GM12874 (cell line): Measurements from ENCODE around the gene SLC6A8.

Experiments
- CTCF ChIP-seq: IDR thresholded peaks from 2 replicates; pipeline ENCODE4 v1.5.1; 2011; ENCODE audit warnings: low read depth, mild to moderate bottlenecking, control low read depth, low read length, moderate library complexity; ENCODE audit not compliant: insufficient read depth

Gene SLC6A8

GRCh38 chrX:153671589-153672530 is 15.9 kb upstream of the SLC6A8 start:
- no peak for TF ChIP-seq CTCF

DNA sequence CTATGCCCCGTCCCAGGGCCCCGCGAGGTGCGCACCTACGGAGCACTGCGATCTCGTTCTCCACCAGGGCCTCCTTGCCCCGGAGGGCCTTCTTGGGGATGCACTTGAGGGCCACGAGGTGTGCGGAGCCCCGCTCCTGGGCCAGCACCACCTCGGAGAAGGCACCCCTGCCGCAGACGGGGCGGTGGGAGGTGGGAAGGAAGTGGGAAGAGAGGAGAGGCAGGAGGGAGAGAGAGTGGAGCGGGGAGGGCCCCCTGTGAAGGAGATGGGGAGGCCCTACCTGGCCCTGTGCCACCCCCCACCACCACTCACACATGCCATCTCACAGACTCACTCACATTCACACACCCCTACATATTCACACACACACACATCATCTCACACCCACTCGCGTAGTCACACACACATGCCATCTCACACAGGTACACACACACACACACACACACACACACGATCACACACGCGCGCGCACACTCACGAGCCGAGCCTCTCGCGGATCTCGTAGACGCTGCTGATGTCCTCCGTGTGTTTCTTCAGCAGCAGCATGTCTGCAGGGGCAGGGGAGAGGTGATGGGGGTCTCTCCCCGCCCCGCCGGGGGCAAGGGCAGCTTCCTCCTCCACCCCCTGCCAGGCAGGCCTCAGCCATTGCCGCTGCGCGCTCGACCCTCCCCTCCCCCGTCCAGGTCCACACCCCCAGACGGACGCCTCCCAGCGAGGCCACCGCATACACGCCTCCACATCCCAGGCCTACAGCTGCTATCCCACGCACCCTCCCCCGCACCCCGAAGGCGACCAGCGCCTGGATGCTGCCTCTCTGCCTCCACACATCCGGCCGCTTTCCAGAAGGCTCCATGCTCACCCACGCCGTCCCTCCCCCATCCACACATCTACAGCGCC is 14.9 kb upstream of the SLC6A8 start:
- TF ChIP-seq CTCF = no peak

GRCh38 chrX:153673428-153674218 is 14.1 kb upstream of the SLC6A8 start, which contains the start of gene PNCK:
Gene PNCK, minus strand, starts transcription at chrX:153673813. Its CDS starts 737 bp downstream, at chrX:153673076.
- TF ChIP-seq CTCF = no peak

DNA sequence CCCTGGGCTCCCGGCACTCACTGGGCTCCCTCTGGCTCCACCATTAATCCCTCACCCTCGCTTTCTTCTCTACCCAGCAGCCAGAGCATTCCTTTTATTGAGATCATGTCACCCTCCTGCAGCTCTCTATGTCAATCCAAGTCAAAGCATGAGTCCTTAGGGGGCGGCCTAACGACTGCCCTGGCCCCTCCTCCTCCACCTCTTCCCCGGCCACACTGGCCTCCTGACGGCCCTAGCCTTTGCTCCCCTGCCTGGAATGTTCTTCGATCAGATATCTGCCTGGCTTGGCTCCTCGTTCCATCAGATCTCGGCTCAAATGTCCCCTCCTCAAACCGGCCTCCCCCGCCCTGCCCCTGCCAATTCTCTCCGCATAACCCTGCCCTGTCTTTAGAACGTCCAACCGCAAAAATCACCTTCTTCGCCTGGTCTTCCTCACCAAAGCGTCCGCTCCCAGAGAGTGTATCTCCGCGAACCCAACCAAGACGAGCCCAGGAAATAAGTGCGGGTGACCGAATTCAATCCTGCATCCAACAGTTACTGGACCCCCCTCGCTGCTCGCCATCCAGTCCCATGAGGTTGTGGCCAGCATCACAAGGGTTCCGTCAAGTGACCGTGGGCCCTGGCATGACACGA is 13.4 kb upstream of the SLC6A8 start:
- no peak for TF ChIP-seq CTCF

- TF ChIP-seq CTCF = no peak
Measured at GRCh38 chrX:153681175-153681574, 6.6 kb upstream of the SLC6A8 start.

GRCh38 chrX:153684467-153685155 is 3.1 kb upstream of the SLC6A8 start:
- TF ChIP-seq CTCF = no peak
